ENCODE results near the gene ABCA13.

- TF ChIP-seq POLR2A (IDR thresholded peaks at IDR 0.05) = no peak
- TF ChIP-seq, protein P1, sequence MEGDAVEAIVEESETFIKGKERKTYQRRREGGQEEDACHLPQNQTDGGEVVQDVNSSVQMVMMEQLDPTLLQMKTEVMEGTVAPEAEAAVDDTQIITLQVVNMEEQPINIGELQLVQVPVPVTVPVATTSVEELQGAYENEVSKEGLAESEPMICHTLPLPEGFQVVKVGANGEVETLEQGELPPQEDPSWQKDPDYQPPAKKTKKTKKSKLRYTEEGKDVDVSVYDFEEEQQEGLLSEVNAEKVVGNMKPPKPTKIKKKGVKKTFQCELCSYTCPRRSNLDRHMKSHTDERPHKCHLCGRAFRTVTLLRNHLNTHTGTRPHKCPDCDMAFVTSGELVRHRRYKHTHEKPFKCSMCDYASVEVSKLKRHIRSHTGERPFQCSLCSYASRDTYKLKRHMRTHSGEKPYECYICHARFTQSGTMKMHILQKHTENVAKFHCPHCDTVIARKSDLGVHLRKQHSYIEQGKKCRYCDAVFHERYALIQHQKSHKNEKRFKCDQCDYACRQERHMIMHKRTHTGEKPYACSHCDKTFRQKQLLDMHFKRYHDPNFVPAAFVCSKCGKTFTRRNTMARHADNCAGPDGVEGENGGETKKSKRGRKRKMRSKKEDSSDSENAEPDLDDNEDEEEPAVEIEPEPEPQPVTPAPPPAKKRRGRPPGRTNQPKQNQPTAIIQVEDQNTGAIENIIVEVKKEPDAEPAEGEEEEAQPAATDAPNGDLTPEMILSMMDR (IDR thresholded peaks at IDR 0.05) = no peak
These were observed 46.0 kb downstream of the ABCA13 start for GRCh38 chr7:48217266-48217665.
